HG02973 (cell line): ENCODE data around the gene ASAH2B.
"Not testable (repeated sequence)": the region's sequence is repeated elsewhere in the genome, so short reads cannot be mapped to it uniquely, and the experiment has no call there.

ENCODE experiments used
- ATAC-seq: cut with Tn5 transposase; IDR thresholded peaks from one replicate; pipeline ENCODE4 v1.9.1; 2021; ENCODE audit warnings: moderate library complexity; ENCODE audit not compliant: unreplicated experiment

ASAH2B gene

DNA sequence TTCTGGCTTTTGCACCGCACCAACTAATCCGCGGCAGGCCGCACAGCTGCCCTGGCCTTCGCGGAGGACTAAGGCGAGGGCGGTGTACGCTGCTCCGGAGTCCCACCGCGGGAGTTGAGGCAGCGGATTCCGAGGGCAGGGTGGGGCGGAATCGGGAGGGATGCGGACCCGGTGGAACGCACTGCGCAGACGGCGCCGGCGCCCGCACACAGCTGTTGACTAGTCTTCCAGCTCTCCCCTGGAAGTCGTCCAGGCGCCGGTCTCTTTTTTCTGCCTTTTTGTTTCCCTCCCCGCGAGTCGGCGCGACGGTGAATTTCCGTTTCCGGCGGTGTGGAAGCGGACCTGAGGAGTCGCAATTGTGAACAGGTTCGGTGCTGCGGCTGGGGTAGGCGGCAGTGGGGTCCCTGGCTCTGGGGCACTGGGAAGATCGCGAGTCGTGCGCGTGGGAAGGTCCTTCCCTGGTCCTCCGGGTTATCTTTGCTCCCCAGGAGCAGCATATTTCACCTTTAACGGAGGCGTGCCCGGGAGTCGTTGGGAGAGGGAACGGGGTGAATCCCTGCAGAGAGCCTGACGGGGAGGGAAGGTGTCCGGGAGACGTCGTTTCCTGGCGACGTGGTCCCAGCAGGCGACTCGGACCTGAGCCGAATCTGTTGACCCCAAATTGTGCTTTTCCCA lies at the start of gene ASAH2B:
ASAH2B (plus strand) TSS at position 319 of the 675 bp plus-strand sequence. CDS start 5,195 bp downstream, outside the sequence.
- ATAC-seq, result peak; percentile 78

DNA sequence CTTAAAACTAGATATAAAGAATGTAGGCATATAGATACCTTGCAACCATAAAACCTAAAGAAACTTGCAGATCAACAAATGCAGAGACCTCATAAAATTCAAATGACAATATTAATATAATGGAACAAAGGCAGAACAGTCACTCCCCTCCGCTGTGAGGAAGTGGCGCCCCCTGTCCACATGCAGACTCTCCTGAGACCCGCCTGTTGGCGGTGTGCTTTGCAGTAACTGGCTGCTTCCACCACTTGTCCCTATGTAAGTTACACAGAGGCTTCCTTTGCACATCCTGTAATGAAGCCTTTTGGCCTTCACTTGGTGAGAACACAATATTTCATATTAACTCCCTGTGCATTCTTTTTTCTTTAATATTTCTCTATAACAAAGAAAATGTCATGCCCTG lies 41.9 kb upstream of the ASAH2B start:
- ATAC-seq, result not testable (repeated sequence)

DNA sequence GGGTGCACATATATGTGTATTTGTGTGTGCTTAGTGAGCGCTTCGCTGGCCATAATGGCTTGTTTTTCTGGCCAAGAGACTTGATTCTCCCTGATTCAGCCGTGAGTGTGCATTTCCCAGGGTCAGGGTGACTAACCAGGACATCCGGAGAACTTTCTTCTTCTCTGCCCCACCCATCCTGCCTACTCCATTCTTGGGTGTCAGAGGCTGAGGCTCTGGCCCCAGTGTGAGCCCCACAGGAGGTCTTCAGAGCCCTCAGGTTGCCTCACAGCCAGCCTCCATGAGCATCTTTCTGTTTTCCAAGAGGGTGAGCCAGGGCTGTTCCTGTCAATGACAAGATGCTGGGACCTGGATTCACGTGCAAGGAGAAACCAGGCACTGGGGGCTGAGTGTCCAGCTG lies 37.8 kb upstream of the ASAH2B start:
- ATAC-seq, result not testable (repeated sequence)

DNA sequence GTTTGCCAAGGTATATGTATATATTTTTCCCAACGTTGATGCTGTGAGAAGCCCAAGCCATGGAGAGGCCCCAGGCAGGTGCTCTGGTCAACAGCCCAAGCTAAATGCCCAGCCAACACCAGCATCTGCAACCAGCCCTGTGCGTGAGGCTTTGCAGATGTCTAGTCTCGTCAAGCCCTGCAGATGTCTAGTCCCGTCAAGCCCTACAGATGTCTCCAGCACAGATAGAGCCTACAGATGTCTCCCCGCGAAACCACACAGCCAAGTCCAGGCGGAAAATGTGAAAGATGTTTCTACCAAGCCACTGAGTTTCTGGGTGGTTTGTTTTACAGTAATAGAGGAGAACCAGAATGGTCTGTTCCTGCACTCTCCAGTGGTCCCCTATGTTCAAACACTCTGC lies 36.7 kb upstream of the ASAH2B start:
- not testable (repeated sequence) for ATAC-seq

DNA sequence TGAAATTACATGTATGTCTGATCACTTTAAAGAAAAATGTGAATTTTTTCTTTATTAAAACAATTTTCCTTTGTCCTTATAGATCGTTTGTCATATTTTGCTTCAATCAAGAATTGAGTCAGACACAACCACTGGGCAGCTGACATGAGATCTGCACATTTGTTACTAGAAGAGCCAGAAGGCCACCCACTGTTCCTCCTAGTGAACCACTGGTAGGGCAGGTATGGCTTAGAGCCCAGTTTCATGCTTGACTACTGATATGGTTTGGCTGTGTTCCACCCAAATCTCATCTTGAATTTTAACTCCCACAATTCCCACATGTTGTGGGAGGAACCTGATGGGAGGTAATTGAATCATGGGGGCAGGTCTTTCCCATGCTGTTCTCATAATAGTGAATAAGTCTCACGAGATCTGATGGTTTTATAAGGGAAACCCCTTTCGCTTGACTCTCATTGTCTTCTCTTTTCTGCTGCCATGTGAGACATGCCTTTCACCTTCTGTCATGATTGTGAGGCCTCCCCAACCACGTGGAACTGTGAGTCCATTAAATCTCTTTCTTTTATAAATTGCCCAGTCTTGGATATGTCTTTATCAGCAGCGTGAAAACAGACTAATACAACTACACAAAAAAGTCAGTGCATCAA lies 35.2 kb upstream of the ASAH2B start:
- peak; percentile 60 for ATAC-seq

DNA sequence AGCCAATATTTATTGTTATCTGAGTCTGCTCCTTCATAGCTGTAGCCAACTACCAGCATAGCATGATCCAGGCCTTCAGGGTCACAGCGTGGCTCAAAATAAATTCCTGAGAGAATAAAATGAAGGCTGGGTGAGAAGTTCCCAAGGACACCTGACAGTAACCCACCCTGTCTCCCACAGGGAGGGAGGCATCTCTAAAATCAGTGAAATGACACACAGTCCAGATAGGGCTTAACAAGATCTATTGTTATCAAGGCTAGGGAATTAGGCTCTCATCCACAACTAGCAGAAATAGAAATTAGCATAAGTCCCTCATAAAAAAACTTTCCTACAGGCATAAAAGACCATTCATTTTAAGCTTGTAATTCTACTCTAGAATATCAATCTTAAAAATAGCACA lies 33.7 kb upstream of the ASAH2B start:
- ATAC-seq, result not testable (repeated sequence)

DNA sequence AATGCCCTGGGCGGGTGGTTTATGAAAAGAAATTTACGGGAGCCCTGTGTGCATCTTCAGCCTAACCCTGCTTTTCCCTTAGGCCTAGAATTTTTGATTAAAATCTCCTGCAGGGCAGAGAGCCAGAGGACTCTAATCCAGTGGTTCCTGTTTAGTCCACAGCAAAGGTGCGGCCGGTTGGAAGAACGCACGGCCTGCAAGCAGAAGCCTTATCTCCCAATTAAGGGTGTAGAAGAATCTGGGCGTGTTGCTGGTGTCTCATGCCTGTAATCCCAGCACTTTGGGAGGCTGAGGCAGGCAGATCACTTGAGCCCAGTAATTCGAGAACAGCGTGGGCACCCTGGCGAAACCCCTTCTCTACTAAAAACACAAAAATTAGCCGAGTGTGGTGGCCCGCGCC lies 29.5 kb upstream of the ASAH2B start:
- not testable (repeated sequence) for ATAC-seq

DNA sequence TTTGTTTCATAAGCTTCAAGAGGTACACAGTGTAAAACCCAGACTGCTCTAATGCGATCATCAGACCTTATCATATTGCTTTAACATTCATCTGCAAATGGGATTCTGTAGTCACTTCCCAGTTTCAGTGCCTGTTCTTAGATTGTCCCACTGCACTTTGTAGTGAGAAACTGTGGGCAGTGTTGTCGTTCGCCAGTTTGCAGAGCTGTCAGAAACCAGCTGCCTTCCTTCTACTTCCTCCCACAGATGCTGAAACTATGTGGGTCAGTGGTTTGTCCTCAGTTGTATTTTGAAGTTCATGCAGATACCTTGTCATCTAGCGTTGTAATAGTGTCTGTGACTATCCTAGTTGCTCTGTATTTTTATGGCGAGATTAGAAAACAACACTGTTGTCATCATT lies 15.9 kb upstream of the ASAH2B start:
- not testable (repeated sequence) for ATAC-seq

DNA sequence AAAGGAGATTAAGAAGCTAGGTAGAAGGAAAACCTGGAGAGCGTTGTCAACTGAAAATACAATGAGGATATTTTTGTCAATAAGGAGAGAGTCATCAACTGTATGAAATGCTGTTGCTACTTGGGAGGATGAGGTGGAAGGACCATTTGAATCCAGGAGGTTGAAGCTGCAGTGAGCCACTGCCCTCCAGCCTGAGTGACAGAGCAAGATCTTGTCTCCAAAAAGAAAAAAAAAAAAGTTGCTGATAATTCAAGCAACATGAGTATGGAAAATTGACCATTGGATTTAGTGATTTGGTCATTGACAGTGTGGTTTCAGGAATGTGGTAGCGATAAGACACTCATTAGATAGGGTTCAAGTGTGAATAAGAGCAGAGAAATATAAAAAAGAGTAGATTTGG lies 11.6 kb upstream of the ASAH2B start:
- not testable (repeated sequence) for ATAC-seq

DNA sequence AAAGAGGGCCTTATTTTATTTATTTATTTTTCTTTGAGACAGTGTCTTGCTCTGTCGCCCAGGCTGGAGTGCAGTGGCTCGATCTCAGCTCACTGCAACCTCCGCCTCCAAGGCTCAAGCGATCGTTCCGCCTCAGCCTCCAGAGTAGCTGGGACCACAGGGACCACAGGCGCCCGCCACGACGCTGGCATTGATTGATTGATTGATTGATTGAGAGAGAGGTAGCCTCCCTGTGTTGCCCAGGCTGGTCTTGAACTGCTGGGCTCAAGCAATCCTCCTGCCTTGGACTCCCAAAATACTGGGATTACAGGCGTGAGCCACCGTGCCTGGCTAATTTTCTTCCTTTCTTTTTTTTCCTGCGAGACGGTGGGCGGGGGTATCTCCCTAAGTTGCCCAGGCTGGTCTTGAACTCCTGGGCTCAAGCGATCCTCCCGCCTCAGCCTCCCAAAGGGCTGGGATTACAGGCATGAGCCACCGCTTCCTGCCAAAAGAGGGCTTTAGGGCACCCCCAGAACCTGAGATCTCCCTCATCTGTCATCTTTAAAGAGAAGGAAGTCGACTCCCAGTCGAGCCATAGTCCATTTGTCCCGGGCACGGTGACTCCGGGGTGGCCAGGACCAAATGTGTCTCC lies 634 bp upstream of the ASAH2B start:
- ATAC-seq, result not testable (repeated sequence)

DNA sequence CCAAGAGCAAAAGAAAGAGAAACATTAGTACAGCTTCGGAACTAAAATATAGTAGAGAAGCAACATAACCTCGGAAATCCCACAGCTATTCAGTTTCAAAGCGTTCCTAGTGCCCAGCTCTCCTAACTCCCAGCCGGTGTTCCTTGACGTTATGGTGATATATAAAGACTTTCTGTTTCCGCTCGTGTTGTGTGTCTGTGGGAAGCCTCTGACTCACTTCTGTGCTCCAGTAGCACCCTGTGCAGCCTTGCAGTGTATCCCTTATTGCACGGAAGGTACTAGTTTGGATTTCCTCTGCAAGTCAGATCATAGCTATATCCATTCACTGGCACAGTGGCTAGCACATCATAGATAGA lies 535 bp downstream of the ASAH2B start:
- ATAC-seq, result peak; percentile 39

DNA sequence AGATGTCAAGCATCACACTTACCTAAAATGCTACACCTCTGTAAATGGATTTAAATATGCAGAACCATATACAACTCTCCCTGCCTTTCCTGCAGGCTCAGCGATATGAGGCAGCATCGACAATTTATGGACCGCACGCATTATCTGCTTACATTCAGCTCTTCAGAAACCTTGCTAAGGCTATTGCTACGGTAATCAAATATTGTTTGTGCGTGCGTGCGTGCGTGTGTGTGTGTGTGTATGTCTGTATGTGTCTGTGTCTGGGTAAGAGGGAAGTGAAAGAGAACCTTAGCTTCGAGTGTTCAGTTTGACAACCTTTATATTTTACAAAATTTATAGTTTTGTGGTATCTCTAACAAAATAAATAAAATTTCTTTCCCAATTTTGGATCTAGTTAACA lies 3.1 kb downstream of the ASAH2B start:
- not testable (repeated sequence) for ATAC-seq

DNA sequence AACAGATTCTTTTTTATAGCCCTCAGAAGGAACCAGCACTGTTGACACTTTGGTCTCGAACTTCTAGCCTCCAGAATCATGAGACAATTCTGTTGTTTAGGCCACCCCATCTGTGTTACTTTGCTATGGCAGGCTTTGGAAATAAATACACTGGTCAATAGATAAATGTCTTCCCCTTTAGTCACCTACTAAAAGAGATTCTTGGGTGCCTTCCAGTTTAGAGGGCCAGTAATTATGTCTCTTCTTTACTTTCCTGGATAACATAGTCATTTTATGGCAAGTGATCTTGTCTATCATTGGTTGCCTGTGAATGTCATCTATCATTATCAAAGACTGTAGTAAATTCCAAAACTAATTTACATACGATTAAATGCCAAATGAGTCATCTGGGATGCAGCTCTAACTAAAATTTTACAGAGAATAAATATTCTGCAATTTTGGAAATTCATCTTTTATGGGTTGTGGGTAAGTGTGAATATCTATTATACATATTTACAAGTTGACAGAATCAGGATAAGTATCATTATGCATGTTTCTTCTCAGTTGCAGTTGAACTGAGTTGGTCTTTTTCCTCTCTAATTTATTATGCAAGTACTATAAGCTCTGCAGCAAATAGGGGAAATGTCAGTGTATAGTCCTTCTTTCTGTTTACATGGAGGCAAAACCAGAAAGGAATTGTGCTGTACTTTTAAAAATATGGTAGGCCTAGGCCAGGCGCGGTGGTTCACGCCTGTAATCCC lies 27.2 kb downstream of the ASAH2B start:
- not testable (repeated sequence) for ATAC-seq

DNA sequence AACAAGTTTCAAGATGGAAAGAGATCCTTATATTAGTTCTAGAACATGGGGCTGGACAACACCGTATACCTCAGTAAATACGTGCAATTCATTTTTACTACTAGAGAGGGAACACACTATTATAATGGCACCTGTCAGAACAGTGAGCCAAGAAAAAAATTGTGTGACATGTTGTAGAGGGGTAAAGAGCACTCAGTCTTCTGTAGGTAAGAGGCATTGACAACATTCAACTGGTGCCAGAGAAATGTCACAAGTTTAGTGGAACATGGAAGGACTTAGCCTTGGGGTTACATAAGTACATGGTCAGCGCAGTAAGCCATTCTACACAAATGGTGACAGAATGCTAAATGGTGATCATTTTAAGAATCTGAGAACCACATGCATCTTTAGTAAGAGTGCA lies 32.3 kb downstream of the ASAH2B start:
- ATAC-seq, result not testable (repeated sequence)

DNA sequence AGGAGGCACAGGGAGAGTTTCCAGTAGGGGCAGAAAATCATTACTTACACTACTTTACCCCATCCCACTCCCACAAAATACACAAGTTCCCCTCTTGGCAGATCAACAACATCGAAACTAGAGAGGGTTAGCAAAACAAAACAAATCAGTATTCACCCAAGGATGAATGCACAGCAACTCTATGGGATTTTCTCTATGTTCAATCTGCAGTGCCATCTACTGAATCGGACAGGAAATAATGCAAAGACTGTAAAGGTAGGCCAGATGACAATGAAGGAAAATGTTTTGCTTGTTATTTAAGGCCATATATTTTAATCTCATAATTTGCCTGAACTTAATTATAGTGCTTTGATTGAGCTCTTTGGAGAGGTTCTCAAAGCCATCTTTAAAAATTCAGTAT lies 35.1 kb downstream of the ASAH2B start:
- not testable (repeated sequence) for ATAC-seq

DNA sequence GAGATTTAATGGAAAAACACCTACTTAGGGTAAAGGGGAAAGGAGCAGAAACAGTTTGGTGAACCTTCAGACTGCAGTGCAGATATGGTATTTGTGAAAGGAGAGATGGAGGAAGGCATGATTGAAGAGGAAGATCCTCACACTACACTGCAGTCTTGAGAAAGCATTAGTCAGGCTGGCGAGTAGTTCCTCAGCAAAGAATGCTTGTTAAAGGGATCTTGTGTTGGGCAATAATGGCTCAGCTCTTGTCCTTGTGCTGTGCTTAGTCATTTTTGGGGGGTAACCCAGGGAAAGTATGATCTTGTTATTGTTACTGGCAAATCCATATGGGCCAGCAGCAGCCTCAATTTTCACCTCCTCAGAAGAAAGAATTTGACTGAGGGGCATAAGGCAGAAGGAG lies 40.3 kb downstream of the ASAH2B start:
- not testable (repeated sequence) for ATAC-seq

DNA sequence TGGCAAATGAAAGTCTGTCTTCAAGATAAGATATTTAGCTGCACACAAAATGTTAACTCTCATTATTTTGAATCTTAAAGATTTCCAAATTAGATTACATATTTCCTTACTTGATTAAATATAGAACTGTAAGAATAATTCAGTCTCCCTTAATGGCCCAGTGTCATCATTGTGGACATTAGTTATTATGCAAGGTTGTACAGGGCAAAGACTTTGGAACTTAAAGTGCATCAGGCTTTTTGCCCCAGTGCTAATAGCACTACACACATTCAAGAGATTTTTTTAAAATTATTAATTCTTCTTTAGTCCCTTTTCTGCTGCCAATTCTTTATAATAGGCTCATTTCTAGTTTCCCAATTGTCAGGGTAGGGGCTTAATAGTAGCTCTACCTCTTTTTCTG lies 42.3 kb downstream of the ASAH2B start:
- not testable (repeated sequence) for ATAC-seq

DNA sequence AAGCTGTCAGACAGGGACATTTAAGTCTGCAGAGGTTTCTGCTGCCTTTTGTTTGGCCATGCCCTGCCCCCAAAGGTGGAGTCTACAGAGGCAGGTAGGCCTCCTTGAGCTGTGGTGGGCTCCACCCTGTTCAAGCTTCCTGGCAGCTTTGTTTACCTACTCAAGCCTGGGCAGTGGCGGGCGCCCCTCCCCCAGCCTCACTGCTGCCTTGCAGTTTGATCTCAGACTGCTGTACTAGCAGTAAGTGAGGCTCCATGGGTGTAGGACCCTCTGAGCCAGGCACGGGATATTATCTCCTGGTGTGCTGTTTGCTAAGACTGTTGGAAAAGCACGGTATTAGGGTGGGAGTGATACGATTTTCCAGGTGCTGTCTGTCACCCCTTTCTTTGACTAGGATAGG lies 48.2 kb downstream of the ASAH2B start:
- ATAC-seq, result not testable (repeated sequence)

DNA sequence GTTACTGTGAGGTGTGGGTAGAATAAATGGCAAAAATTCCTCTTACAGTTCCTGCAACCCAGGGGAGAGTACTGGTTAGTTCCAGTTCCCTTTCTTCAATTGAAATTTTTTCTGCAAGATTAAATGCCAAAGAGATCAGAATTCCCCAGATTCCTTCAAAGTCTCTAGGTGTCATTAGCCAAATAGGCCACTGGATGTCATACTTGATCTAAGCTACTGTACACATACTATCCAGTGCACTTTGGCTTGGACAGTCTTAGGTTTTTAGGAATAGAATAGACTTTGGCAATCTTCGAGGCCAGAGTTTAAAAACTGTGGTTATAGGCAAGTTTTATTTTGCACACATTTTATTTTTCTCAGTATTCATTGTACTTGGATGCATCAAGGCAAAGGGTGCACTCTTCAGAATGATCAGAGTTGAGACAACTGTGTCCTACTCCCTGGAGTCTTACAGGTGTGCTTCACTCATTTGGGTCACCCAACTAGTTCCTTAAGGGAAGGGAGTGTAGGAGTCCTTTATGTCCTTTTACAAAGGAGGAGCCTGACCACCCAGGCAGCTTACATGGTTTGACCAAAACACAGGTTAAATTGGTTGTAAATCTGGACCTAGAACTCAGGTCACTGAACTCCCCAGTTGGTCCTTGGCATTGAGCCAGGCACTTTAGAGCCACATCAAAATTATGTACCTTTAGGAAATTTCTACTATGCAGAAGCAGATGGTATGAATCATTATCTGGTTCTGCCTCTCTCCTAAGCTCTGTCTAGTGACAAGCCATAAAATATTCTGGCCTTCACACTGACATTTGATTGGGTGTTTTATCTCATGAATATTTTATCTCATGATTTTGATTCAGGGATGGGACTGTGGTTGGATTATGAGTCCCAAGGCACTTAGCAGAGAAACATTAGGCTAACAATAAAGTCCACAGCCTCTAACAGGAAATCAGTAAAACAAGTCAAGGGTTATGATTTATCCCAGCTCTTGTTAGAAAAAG lies 49.5 kb downstream of the ASAH2B start:
- ATAC-seq, result no peak

DNA sequence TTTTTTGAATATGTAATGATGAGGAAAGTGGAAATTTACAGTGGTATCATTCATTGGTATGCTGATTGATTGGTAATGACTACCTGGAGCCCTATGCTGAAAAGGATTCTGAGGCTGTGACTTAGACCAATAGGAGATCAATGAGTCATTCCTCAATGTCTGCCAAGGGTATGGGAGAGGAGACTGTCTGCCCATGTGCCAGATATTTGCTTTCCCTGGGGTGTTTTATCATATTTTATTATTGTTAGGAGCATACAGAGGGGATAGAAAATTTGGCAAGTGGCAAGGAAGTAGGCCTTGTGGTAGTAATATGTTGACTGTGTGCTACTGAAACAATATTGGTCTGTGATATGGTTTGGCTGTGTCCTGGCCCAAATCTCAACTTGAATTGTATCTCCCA lies 54.8 kb downstream of the ASAH2B start:
- no peak for ATAC-seq
